ENCODE results near the gene SLC35F4.

DNA sequence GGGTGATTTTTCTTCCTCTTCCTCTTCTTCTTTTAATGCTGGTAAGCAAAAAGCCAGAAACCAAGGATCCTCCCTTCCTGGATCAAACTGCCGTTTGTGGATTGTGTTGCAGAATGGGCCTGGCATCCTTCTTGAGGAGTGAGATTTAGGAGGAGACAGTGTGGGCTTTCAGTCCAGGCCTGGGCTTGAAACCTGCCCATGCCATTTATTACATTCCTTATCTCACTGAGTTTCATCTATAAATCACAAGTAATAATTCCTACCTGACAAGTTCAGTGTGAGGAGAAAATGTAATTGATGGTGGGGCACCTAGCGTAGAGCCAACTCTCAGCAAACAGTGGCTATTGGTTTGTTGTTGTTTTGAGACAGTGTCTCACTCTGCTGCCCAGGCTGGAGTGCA, 126.4 kb downstream of the SLC35F4 start:
- TF ChIP-seq POLR2A (IDR thresholded peaks at IDR 0.05) = no peak
- TF ChIP-seq, protein P1, sequence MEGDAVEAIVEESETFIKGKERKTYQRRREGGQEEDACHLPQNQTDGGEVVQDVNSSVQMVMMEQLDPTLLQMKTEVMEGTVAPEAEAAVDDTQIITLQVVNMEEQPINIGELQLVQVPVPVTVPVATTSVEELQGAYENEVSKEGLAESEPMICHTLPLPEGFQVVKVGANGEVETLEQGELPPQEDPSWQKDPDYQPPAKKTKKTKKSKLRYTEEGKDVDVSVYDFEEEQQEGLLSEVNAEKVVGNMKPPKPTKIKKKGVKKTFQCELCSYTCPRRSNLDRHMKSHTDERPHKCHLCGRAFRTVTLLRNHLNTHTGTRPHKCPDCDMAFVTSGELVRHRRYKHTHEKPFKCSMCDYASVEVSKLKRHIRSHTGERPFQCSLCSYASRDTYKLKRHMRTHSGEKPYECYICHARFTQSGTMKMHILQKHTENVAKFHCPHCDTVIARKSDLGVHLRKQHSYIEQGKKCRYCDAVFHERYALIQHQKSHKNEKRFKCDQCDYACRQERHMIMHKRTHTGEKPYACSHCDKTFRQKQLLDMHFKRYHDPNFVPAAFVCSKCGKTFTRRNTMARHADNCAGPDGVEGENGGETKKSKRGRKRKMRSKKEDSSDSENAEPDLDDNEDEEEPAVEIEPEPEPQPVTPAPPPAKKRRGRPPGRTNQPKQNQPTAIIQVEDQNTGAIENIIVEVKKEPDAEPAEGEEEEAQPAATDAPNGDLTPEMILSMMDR (IDR thresholded peaks at IDR 0.05) = no peak
- no peak for TF ChIP-seq POLR2AphosphoS5 (IDR thresholded peaks at IDR 0.05)
- no peak for TF ChIP-seq EP300 (IDR thresholded peaks at IDR 0.05)

All from upper lobe of left lung (tissue), 4 donors.